ENCODE measurements around the gene TNPO1.

DNA sequence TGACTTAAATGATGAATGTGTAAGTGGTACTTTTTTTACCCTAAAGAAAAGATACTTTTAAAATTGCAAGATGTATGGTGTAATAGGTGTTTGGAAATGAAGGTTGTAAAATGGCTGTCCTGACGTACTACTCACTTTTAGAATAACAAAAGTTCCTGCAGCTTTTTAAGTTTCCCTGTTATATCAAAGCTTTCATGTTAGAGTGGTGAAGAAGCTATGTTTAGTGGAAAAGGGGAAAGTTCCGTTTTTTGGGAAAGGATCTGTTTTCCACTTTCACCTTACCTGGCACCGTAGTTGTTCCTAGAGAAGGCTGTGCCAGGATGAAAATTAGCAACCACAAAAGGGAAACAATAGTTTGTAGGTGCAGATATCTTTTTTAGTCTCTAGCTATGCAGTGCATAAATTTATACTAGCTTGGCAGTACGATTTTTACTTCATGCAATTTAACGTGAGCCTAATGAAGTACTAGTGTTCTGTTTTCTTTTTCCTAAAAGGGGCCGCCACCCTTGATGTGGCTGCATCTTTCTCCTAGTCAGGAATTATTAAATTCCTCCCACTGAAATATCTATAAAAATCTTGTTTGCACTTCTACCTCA, 1.3 kb downstream of the TNPO1 start:
- TF ChIP-seq, protein P1, sequence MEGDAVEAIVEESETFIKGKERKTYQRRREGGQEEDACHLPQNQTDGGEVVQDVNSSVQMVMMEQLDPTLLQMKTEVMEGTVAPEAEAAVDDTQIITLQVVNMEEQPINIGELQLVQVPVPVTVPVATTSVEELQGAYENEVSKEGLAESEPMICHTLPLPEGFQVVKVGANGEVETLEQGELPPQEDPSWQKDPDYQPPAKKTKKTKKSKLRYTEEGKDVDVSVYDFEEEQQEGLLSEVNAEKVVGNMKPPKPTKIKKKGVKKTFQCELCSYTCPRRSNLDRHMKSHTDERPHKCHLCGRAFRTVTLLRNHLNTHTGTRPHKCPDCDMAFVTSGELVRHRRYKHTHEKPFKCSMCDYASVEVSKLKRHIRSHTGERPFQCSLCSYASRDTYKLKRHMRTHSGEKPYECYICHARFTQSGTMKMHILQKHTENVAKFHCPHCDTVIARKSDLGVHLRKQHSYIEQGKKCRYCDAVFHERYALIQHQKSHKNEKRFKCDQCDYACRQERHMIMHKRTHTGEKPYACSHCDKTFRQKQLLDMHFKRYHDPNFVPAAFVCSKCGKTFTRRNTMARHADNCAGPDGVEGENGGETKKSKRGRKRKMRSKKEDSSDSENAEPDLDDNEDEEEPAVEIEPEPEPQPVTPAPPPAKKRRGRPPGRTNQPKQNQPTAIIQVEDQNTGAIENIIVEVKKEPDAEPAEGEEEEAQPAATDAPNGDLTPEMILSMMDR (IDR thresholded peaks at IDR 0.05 in 2 of 3, conservative IDR thresholded peaks at IDR 0.05 in 1 of 3; ENCODE audit: control insufficient read depth in 2 of 3, extremely low read depth in 1 of 3, insufficient read depth in 1 of 3, low read depth in 3 of 3, low read length in 3 of 3), result no peak
- TF ChIP-seq NR2C1 (IDR thresholded peaks at IDR 0.05), result no peak
- TF ChIP-seq NR2C2 (IDR thresholded peaks at IDR 0.05; ENCODE audit: borderline replicate concordance, control insufficient read depth, insufficient read length, low read depth), result no peak
- no peak for TF ChIP-seq POLR2A (IDR thresholded peaks at IDR 0.05; ENCODE audit: low read depth, low read length)
- TF ChIP-seq PAX8 (IDR thresholded peaks at IDR 0.05), result no peak
- no peak for TF ChIP-seq SREBF2 (IDR thresholded peaks at IDR 0.05; ENCODE audit: low read length)
- no peak for TF ChIP-seq TCF12 (IDR thresholded peaks at IDR 0.05; ENCODE audit: low read depth, low read length)
- TF ChIP-seq SMC3 (IDR thresholded peaks at IDR 0.05; ENCODE audit: borderline replicate concordance, low read length), result no peak
- TF ChIP-seq EP300 (IDR thresholded peaks at IDR 0.05; ENCODE audit: borderline replicate concordance in 1 of 2, control insufficient read depth in 1 of 2, low read depth in 2 of 2, low read length in 2 of 2), result no peak
- TF ChIP-seq BCL11A (IDR thresholded peaks at IDR 0.05; ENCODE audit: low read depth, low read length), result no peak
- no peak for TF ChIP-seq POLR2AphosphoS5 (IDR thresholded peaks at IDR 0.05; ENCODE audit: low read length)
- no peak for TF ChIP-seq SUPT20H (IDR thresholded peaks at IDR 0.05; ENCODE audit: borderline replicate concordance, control insufficient read depth, low read depth, low read length)
- TF ChIP-seq BACH1 (IDR thresholded peaks at IDR 0.05; ENCODE audit: borderline replicate concordance), result no peak

Data from GM12878 (cell line).